GM10248 (cell line): ENCODE results near the gene CIDEC.

Source experiments
- CTCF ChIA-PET: fragments of 300-600 bp; sonication (Branson Sonifier 250); formaldehyde crosslinking; extraction: SDS; loops from one replicate; lab custom pipeline; 2021; ENCODE audit warnings: antibody characterized with exemption; lab: Yijun Ruan, JAX
- POLR2A ChIA-PET: fragments of 350-650 bp; sonication (Branson Sonifier 250); formaldehyde crosslinking; extraction: SDS; loops from one replicate; lab custom pipeline; 2020; ENCODE audit warnings: antibody characterized with exemption; lab: Yijun Ruan, JAX
- DNase-seq: peaks from one replicate; pipeline ENCODE4 v3.0.0; 2012; ENCODE audit errors: extremely low spot score
- TF ChIP-seq, protein P1 (sequence below): IDR thresholded peaks from 2 replicates; pipeline ENCODE4 v1.5.1; 2012; ENCODE audit warnings: mild to moderate bottlenecking, low read depth; ENCODE audit errors: extremely low read depth, missing control alignments, control extremely low read depth

Gene CIDEC

DNA sequence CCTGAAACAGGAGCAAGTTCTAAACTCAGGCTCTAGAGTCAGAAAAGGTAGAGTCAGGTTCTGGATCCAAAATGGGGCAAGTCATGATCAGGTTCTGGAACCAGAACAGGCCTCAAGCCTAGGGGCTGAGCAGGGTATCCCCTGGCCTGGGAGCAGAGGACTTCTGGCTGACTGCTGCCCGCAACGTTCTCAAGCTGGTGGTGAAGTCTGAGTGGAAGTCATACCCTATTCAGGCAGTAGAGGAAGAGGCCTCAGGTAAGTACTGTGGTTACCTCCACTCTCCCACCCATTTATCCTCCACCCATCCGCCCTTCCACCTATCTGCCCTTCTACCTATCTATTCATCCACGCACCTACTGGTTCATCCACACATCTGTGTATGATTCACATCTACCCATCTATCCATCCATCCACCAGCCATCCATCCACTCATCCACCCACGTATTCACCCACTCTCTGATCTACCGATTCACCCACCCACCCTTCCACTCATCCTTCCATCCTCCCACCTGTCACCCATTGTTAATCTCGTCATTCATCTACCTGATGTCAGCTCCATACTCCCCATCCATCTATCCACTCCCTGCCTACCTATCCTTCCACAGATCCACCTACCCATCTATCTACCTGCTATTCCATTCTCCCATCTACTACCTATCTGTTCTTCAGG lies 61.3 kb downstream of the CIDEC start:
- DNase-seq, result no peak
- ChIA-PET POLR2A (no interaction called here), CTCF (interaction anchor here (1.5 to 2.1 kb wide), 2 partner anchors 11 to 12 kb away, joined by 4 read pairs; no protein-coding TSS in a partner anchor)
- TF ChIP-seq, protein P1, sequence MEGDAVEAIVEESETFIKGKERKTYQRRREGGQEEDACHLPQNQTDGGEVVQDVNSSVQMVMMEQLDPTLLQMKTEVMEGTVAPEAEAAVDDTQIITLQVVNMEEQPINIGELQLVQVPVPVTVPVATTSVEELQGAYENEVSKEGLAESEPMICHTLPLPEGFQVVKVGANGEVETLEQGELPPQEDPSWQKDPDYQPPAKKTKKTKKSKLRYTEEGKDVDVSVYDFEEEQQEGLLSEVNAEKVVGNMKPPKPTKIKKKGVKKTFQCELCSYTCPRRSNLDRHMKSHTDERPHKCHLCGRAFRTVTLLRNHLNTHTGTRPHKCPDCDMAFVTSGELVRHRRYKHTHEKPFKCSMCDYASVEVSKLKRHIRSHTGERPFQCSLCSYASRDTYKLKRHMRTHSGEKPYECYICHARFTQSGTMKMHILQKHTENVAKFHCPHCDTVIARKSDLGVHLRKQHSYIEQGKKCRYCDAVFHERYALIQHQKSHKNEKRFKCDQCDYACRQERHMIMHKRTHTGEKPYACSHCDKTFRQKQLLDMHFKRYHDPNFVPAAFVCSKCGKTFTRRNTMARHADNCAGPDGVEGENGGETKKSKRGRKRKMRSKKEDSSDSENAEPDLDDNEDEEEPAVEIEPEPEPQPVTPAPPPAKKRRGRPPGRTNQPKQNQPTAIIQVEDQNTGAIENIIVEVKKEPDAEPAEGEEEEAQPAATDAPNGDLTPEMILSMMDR, result no peak

DNA sequence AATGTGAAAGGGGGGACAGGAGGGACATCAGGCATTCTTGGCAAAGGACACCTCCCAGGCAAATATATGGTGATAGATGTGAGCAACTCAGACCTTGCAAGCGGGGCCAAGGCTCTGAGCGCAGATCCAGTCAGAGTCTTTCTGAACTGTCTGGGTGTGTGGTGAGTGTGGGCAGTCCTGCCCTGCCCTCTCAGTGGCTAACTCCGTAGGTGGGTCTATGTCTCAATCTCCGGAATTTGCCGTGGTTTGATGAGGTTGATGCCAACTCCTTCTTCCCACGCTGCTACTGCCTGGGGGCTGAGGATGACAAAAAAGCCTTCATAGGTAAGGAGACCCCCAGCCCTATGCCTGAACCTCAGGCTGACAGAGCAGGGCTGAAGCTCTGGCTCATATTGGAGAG lies 62.6 kb downstream of the CIDEC start:
- ChIA-PET CTCF (interaction anchor here (1.2 kb wide), 2 partner anchors 9 to 14 kb away, joined by 3 to 5 read pairs; no protein-coding TSS in a partner anchor), POLR2A (no interaction called here)
- DNase-seq, result no peak
- TF ChIP-seq, protein P1, result no peak
